ENCODE results near the gene GATAD2A. TPM values are rescaled to one million over a fixed set of nuclear protein-coding genes. Genes with fewer than 3 reads are reported as not detected.

Gene GATAD2A
- total and polyA plus RNA-seq, 7 donors = 18.5 to 65.9 (median 43.4) TPM

GRCh38 chr19:19436137-19436691 is 30.7 kb downstream of the GATAD2A start:
- ATAC-seq (no peak), DNase-seq (no peak)
- no peak overlapping the region for H3K27ac ChIP-seq
- intact Hi-C loops (cut with DNase I) = no loop called here
- 81 to 88% (median 82%) methylated on average over 10 of the region's 10 CpGs for WGBS, 3 donors
- no peak overlapping the region for H3K4me3 ChIP-seq
- no peaks in the 10 kb centered on the region for H3K27me3 ChIP-seq (ENCODE audit: insufficient read depth in 3 of 3, low read length in 2 of 3)
- no peaks in the 10 kb centered on the region for H3K36me3 ChIP-seq (ENCODE audit: insufficient read depth in 1 of 2, low read depth in 1 of 2)
- peaks cover 29% of the 10 kb centered on the region for H3K4me1 ChIP-seq
- H3K9me3 ChIP-seq = no peaks in the 10 kb centered on the region
- TF ChIP-seq, protein P1, sequence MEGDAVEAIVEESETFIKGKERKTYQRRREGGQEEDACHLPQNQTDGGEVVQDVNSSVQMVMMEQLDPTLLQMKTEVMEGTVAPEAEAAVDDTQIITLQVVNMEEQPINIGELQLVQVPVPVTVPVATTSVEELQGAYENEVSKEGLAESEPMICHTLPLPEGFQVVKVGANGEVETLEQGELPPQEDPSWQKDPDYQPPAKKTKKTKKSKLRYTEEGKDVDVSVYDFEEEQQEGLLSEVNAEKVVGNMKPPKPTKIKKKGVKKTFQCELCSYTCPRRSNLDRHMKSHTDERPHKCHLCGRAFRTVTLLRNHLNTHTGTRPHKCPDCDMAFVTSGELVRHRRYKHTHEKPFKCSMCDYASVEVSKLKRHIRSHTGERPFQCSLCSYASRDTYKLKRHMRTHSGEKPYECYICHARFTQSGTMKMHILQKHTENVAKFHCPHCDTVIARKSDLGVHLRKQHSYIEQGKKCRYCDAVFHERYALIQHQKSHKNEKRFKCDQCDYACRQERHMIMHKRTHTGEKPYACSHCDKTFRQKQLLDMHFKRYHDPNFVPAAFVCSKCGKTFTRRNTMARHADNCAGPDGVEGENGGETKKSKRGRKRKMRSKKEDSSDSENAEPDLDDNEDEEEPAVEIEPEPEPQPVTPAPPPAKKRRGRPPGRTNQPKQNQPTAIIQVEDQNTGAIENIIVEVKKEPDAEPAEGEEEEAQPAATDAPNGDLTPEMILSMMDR (IDR thresholded peaks at IDR 0.05) = no peak

GRCh38 chr19:19438366-19439175 is 33.1 kb downstream of the GATAD2A start:
- H3K27ac ChIP-seq = no peak overlapping the region
- intact Hi-C loops (cut with DNase I) = loop anchor here in 1 of 2 donors (1.0 kb wide), 1 partner anchor 40 kb away; no protein-coding TSS in a partner anchor
- no peaks in the 10 kb centered on the region for H3K27me3 ChIP-seq (ENCODE audit: insufficient read depth in 3 of 3, low read length in 2 of 3)
- no peak for DNase-seq
- no peaks in the 10 kb centered on the region for H3K36me3 ChIP-seq (ENCODE audit: insufficient read depth in 1 of 2, low read depth in 1 of 2)
- H3K4me3 ChIP-seq = no peak overlapping the region
- peaks cover 23% of the 10 kb centered on the region for H3K4me1 ChIP-seq
- no peak for ATAC-seq
- TF ChIP-seq, protein P1 (IDR thresholded peaks at IDR 0.05) = no peak
- 71 to 82% (median 78%) methylated on average over 4 of the region's 4 CpGs for WGBS, 3 donors
- no peaks in the 10 kb centered on the region for H3K9me3 ChIP-seq

- no peaks in the 10 kb centered on the region for H3K27me3 ChIP-seq (ENCODE audit: insufficient read depth in 3 of 3, low read length in 2 of 3)
- H3K4me3 ChIP-seq = no peak overlapping the region
- no peaks in the 10 kb centered on the region for H3K9me3 ChIP-seq
- H3K4me1 ChIP-seq = peaks cover 17% of the 10 kb centered on the region
- TF ChIP-seq, protein P1 (IDR thresholded peaks at IDR 0.05) = no peak
- ATAC-seq (no peak), DNase-seq (no peak)
- no peak overlapping the region for H3K27ac ChIP-seq
- intact Hi-C loops (cut with DNase I) = no loop called here
- no peaks in the 10 kb centered on the region for H3K36me3 ChIP-seq (ENCODE audit: insufficient read depth in 1 of 2, low read depth in 1 of 2)
- 70 to 85% (median 79%) methylated on average over 2 of the region's 2 CpGs for WGBS, 3 donors
These were observed 33.7 kb downstream of the GATAD2A start for GRCh38 chr19:19439176-19439482.

- ATAC-seq = no peak
- H3K36me3 ChIP-seq (ENCODE audit: insufficient read depth in 1 of 2, low read depth in 1 of 2) = no peaks in the 10 kb centered on the region
- no peak for DNase-seq
- no peaks in the 10 kb centered on the region for H3K27me3 ChIP-seq (ENCODE audit: insufficient read depth in 3 of 3, low read length in 2 of 3)
- H3K4me1 ChIP-seq = peaks cover 14% of the 10 kb centered on the region
- intact Hi-C loops (cut with DNase I) = no loop called here
- H3K9me3 ChIP-seq = no peaks in the 10 kb centered on the region
- H3K27ac ChIP-seq = no peak overlapping the region
- TF ChIP-seq, protein P1 (IDR thresholded peaks at IDR 0.05) = no peak
- H3K4me3 ChIP-seq = no peak overlapping the region
- WGBS, 3 donors = 87 to 90% (median 87%) methylated on average over 9 of the region's 9 CpGs
These were observed 37.8 kb downstream of the GATAD2A start for GRCh38 chr19:19443283-19443682.

Data from psoas muscle (tissue), 8 donors.